SU-DHL-6 (cell line): ENCODE measurements around the gene INSM2.

Experiments used
- H2AFZ ChIP-seq: fragments of 200-600 bp; sonication (generic); 2 replicates; pipeline ENCODE4 v1.6.1; 2014; ENCODE audit warnings: low read depth, mild to moderate bottlenecking, moderate library complexity, mixed read lengths, antibody characterized with exemption, low read length; ENCODE audit not compliant: severe bottlenecking
- H3F3A ChIP-seq: fragments of 200-600 bp; shearing (Covaris generic); 2 replicates; pipeline ENCODE4 v1.6.0; 2016; ENCODE audit warnings: antibody characterized with exemption, mild to moderate bottlenecking; ENCODE audit not compliant: insufficient read depth
- H3K27ac ChIP-seq: fragments of 200-600 bp; sonication (generic); 2 replicates; pipeline ENCODE4 v1.5.1; 2016; ENCODE audit warnings: low read depth, mild to moderate bottlenecking, low read length, moderate library complexity, mixed read lengths
- H3K27me3 ChIP-seq: fragments of 200-600 bp; sonication (generic), shearing (Covaris generic); 2 replicates; pipeline ENCODE4 v1.6.0; 2014; ENCODE audit warnings: mild to moderate bottlenecking, low read length
- H3K36me3 ChIP-seq: fragments of 200-600 bp; sonication (generic); 2 replicates; pipeline ENCODE4 v1.6.1; 2014; ENCODE audit warnings: mild to moderate bottlenecking, low read length, mixed read lengths
- H3K4me2 ChIP-seq: fragments of 300-600, 200-600 bp; shearing (Covaris generic), sonication (generic); 2 replicates; pipeline ENCODE4 v1.6.0; 2014; ENCODE audit warnings: low read length, low read depth, mild to moderate bottlenecking; ENCODE audit not compliant: poor library complexity, severe bottlenecking
- H3K4me3 ChIP-seq: fragments of 200-600 bp; sonication (generic); 2 replicates; pipeline ENCODE4 v1.5.1; 2014; ENCODE audit warnings: antibody characterized with exemption, low read length, mild to moderate bottlenecking, mixed read lengths; ENCODE audit not compliant: insufficient read depth, poor library complexity, severe bottlenecking
- H3K79me2 ChIP-seq: fragments of 200-600 bp; sonication (generic); 2 replicates; pipeline ENCODE4 v1.6.1; 2014; ENCODE audit warnings: mild to moderate bottlenecking, low read length, moderate library complexity; ENCODE audit not compliant: insufficient read depth
- H3K9ac ChIP-seq: fragments of 200-600 bp; sonication (generic); 2 replicates; pipeline ENCODE4 v1.7.0; 2014; ENCODE audit warnings: mild to moderate bottlenecking, low read length
- H3K9me2 ChIP-seq: fragments of 200-600 bp; sonication (generic); replicated peaks from 2 replicates; pipeline ENCODE4 v1.6.1; 2014; ENCODE audit warnings: low read length; ENCODE audit not compliant: insufficient read depth
- H3K9me3 ChIP-seq: fragments of 200-600 bp; sonication (generic); 2 replicates; pipeline ENCODE4 v1.6.1; 2014; ENCODE audit warnings: low read length, mixed read lengths; ENCODE audit not compliant: insufficient read depth
- H4K20me1 ChIP-seq: fragments of 200-600 bp; sonication (generic); 2 replicates; pipeline ENCODE4 v1.6.1; 2014; ENCODE audit warnings: low read depth, mild to moderate bottlenecking, antibody characterized with exemption, low read length, moderate library complexity, mixed read lengths
- CTCF ChIP-seq: fragments of 200-600 bp; sonication (generic); IDR thresholded peaks from one replicate; pipeline ENCODE4 v1.5.1; 2017; ENCODE audit warnings: antibody characterized with exemption, mild to moderate bottlenecking, low read length, moderate library complexity; ENCODE audit not compliant: insufficient read depth, poor library complexity, severe bottlenecking
- EZH2phosphoT487 ChIP-seq: fragments of 200-600 bp; sonication (generic), shearing (Covaris generic); conservative IDR thresholded peaks from 2 replicates; pipeline ENCODE4 v1.6.1; 2018; ENCODE audit warnings: mild to moderate bottlenecking, antibody characterized with exemption, low read length, moderate library complexity, mixed read lengths

Gene INSM2

GRCh38 chr14:35519986-35520385 is 14.0 kb upstream of the INSM2 start:
- Histone ChIP-seq H3K27me3 (no peaks in the 10 kb centered on the region), H3K9ac (no peak overlapping the region), H3F3A (no peaks in the 10 kb centered on the region), H2AFZ (no peak overlapping the region), H3K36me3 (no peaks in the 10 kb centered on the region), H3K79me2 (no peaks in the 10 kb centered on the region), H3K4me3 (no peak overlapping the region), H3K4me2 (no peak overlapping the region), H3K9me2 (no peaks in the 10 kb centered on the region), H4K20me1 (no peaks in the 10 kb centered on the region), H3K27ac (no peak overlapping the region), H3K9me3 (no peaks in the 10 kb centered on the region)
- TF ChIP-seq CTCF (no peak), EZH2phosphoT487 (no peak)

DNA sequence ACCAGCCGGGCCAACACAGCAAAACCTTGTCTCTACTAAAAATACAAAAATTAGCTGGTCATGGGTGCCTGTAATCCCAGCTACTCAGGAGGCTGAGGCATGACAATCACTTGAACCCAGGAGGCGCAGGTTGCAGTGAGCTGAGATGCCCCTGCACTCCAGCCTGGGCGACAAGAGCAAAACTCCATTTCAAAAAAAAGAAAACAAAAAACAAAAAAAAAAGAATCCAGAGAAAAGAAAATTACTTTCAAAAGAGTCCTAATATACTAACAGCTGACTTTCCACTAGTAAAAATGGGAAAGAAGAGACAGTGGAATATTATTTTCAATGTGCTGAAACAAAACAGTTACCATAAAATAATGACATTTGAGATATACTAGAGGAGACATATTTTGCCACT is 8.3 kb upstream of the INSM2 start:
- Histone ChIP-seq H3K79me2 (no peaks in the 10 kb centered on the region), H3K9ac (no peak overlapping the region), H3K4me2 (no peak overlapping the region), H2AFZ (no peak overlapping the region), H3K9me2 (no peaks in the 10 kb centered on the region), H4K20me1 (no peaks in the 10 kb centered on the region), H3K27ac (no peak overlapping the region), H3K4me3 (no peak overlapping the region), H3K36me3 (no peaks in the 10 kb centered on the region), H3K27me3 (no peaks in the 10 kb centered on the region), H3F3A (no peaks in the 10 kb centered on the region), H3K9me3 (no peaks in the 10 kb centered on the region)
- TF ChIP-seq CTCF (no peak), EZH2phosphoT487 (no peak)

DNA sequence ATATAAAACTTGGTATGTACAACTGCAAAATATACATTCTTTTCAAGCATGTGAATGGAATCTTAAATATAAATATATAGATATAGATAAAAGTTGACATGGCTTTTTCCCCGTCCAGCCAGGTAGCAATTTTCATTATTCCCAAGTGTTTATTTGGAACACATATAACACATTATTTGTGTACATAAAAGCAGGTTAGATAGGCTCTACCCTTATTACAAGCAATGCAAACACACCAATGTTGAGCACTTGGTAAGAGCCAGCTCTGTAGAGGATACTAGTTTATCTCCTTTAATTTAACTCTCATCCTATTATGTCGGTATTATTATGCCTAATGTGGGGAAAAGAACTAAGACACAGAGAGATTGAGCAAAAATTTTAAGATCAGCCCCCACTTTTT is 7.0 kb upstream of the INSM2 start:
- no peak overlapping the region for H3K9ac ChIP-seq
- no peaks in the 10 kb centered on the region for H3K9me3 ChIP-seq
- H3K9me2 ChIP-seq, result no peaks in the 10 kb centered on the region
- no peaks in the 10 kb centered on the region for H3K27me3 ChIP-seq
- H3K4me2 ChIP-seq, result no peak overlapping the region
- H2AFZ ChIP-seq, result no peak overlapping the region
- TF ChIP-seq CTCF, result no peak
- no peak for TF ChIP-seq EZH2phosphoT487
- H3K36me3 ChIP-seq, result no peaks in the 10 kb centered on the region
- no peak overlapping the region for H3K4me3 ChIP-seq
- H3K79me2 ChIP-seq, result no peaks in the 10 kb centered on the region
- no peaks in the 10 kb centered on the region for H3F3A ChIP-seq
- H4K20me1 ChIP-seq, result no peaks in the 10 kb centered on the region
- H3K27ac ChIP-seq, result no peak overlapping the region
